Progenitor cell of endocrine pancreas (in vitro differentiated cells): ENCODE measurements around the gene ZNF311. TPM values are rescaled to one million over a fixed set of nuclear protein-coding genes. Genes with fewer than 3 reads are reported as not detected.

Experiments used
- DNase-seq: peaks from one replicate; pipeline ENCODE4 v3.0.0; 2021; ENCODE audit warnings: low spot score; ENCODE audit not compliant: unreplicated experiment
- H3K27ac Mint-ChIP-seq: 2 replicates; pipeline ENCODE4 v1.8.0; 2021; ENCODE audit warnings: mild to moderate bottlenecking, moderate library complexity, mixed read lengths
- H3K27me3 Mint-ChIP-seq: 2 replicates; pipeline ENCODE4 v1.8.0; 2021; ENCODE audit warnings: mixed read lengths
- H3K36me3 Mint-ChIP-seq: 2 replicates; pipeline ENCODE4 v1.8.0; 2022; ENCODE audit warnings: mixed read lengths; ENCODE audit not compliant: insufficient read depth
- H3K4me1 Mint-ChIP-seq: 2 replicates; pipeline ENCODE4 v1.8.0; 2021; ENCODE audit warnings: low read depth, mixed read lengths
- H3K4me3 Mint-ChIP-seq: 2 replicates; pipeline ENCODE4 v1.8.0; 2021; ENCODE audit warnings: low read depth, mild to moderate bottlenecking, moderate library complexity, mixed read lengths
- H3K9me3 Mint-ChIP-seq: 2 replicates; pipeline ENCODE4 v1.8.0; 2021; ENCODE audit warnings: low read depth, mixed read lengths
- total RNA-seq: library from RNA; stranded (reverse); gene quantifications from 2 replicates; pipeline ENCODE4 v1.2.1, GENCODE V29; 2021
- TF ChIP-seq, protein P1 (sequence below): fragments of 200-600 bp; sonication (generic); IDR thresholded peaks from one replicate; pipeline ENCODE4 v1.5.0; 2021; ENCODE audit warnings: antibody characterized with exemption, mild to moderate bottlenecking; ENCODE audit not compliant: unreplicated experiment

The ZNF311 gene
- total RNA-seq, 1 donor from 2014 or later = 0.91 TPM

DNA sequence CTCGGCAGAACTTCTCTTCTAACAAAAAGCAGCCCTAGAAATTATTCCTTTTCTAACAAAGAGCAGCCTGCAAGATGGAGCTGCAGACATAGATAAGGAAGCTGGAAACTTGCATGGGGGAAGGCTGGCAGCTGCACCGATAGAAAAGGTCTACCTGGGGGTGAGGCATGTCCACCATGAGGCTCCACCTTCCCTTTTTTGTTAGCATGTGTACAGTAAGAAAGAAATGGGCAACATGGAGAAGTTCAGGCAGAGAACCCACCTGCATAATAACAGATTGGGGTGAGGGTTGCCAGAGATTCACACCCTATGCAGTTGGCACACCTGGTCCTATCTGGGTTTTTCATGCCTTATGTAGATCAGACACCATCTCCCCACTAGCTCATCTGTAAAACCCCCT lies 25.4 kb downstream of the ZNF311 start:
- H3K9me3 Mint-ChIP-seq = no peaks in the 10 kb centered on the region
- H3K27ac Mint-ChIP-seq = no peak overlapping the region
- peaks cover 37% of the 10 kb centered on the region for H3K4me1 Mint-ChIP-seq
- TF ChIP-seq, protein P1, sequence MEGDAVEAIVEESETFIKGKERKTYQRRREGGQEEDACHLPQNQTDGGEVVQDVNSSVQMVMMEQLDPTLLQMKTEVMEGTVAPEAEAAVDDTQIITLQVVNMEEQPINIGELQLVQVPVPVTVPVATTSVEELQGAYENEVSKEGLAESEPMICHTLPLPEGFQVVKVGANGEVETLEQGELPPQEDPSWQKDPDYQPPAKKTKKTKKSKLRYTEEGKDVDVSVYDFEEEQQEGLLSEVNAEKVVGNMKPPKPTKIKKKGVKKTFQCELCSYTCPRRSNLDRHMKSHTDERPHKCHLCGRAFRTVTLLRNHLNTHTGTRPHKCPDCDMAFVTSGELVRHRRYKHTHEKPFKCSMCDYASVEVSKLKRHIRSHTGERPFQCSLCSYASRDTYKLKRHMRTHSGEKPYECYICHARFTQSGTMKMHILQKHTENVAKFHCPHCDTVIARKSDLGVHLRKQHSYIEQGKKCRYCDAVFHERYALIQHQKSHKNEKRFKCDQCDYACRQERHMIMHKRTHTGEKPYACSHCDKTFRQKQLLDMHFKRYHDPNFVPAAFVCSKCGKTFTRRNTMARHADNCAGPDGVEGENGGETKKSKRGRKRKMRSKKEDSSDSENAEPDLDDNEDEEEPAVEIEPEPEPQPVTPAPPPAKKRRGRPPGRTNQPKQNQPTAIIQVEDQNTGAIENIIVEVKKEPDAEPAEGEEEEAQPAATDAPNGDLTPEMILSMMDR = no peak
- DNase-seq = no peak
- H3K27me3 Mint-ChIP-seq = peaks cover 3% of the 10 kb centered on the region
- H3K36me3 Mint-ChIP-seq = no peaks in the 10 kb centered on the region
- H3K4me3 Mint-ChIP-seq = peak overlapping the region; percentile 91

DNA sequence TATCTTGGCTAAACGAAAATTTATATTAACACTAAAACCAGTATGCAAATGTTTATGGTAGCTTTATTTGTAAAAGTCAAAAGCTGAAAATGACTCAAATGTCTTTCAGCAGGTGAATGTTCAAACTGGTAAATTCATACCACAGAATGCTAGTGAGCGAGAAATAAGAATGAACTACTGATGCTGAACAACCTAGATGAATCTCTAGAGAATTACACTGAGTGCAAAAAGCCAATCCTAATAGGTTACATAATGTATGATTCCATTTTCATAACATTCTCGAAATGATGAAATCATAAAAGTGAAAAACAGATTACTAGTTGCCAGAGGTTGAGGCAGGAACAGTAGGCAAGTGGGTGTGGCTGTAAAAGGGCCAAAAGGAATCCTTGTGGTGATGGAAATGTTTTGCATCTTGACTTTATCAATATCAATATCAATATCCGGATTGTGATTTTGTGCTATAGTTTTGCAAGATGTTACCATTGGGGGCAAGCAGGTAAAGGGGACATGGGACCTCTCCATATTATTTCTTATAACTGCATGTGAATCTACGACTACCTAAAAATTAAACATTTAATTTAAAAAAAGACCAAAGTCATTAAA lies 26.1 kb downstream of the ZNF311 start:
- H3K9me3 Mint-ChIP-seq = no peaks in the 10 kb centered on the region
- peaks cover 37% of the 10 kb centered on the region for H3K4me1 Mint-ChIP-seq
- H3K4me3 Mint-ChIP-seq = no peak overlapping the region
- no peak for DNase-seq
- no peaks in the 10 kb centered on the region for H3K36me3 Mint-ChIP-seq
- H3K27ac Mint-ChIP-seq = no peak overlapping the region
- TF ChIP-seq, protein P1 = no peak
- peaks cover 3% of the 10 kb centered on the region for H3K27me3 Mint-ChIP-seq

DNA sequence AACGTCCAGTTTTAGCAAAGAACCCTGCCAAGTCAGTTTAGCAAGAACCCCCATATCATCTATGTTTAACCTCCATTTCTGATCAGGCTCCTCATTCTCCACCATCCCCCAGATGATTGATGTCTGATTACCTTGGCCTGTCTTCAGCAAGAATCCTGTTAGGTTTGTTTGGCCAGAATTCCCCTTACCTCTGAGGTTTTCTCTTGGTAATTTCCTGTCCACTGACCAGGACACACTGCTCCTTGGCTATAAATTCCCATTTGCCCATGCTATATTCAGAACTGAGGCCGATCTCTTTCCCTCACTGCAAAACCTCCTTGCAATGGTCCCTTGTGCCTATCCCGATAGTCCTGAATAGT lies 27.0 kb downstream of the ZNF311 start:
- DNase-seq = no peak
- Mint-ChIP-seq H3K4me3 (peak overlapping the region; percentile 59), H3K4me1 (peaks cover 33% of the 10 kb centered on the region), H3K9me3 (no peaks in the 10 kb centered on the region), H3K27me3 (peaks cover 3% of the 10 kb centered on the region), H3K36me3 (no peaks in the 10 kb centered on the region), H3K27ac (no peak overlapping the region)
- TF ChIP-seq, protein P1 = no peak

DNA sequence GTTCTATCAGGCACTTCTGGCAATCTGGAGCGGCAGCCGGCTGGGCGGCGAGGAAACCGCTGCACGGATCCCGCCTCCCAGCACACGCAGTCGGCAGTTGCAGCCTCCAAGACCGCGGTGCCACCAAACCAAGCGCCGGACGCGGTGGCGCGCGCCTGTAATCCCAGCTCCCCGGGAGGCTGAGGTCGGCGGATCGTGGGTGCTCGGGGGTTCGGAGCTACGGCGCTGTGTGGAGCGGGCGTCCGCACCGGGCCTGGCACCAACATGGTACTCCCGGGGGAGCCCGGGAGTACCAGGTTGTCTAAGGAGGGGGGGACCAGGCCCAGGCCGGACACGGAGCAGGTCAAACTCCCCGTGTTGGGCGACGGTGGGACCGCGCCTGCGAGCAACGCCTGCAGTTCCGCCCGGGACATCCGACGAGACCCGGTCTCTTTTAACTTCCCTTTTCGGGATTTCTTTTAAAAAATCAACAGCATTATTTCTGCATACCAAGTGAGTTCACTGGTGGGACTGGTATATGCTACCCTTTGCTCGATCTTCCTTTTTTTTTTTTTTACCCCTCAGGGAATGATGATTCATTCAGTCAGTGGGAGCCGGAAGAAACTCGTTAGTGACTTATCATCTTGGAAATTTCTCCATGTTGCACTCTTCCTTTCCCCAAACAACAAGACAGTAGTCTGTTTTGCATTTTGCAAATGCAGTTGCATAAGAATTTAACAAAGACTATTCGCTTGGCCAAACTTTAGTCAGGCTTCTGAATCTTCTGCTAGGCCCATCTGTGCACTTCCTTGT lies 27.6 kb downstream of the ZNF311 start:
- DNase-seq = no peak
- Mint-ChIP-seq H3K4me1 (peaks cover 29% of the 10 kb centered on the region), H3K27ac (no peak overlapping the region), H3K36me3 (no peaks in the 10 kb centered on the region), H3K27me3 (peaks cover 3% of the 10 kb centered on the region), H3K4me3 (peak overlapping the region; percentile 59), H3K9me3 (no peaks in the 10 kb centered on the region)
- TF ChIP-seq, protein P1 = no peak

DNA sequence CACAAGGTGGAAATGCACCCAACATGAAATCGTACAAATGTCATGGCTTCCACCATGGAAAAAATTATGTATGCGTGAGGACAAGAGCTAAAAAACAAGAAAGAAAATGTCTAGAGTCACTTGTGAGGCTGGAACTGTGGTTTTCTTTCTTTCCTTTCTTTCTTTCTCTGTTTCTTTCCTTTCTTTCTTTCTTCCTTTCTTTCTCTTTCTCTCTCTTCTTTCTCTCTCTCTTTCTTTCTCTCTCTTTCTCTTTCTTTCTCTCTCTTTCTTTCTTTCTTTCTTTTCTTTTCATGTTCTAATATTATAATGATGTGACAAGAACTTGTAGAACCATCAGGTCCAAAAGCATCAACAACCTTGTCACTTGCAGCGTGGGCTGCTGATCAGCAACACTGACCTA lies 28.4 kb downstream of the ZNF311 start:
- Mint-ChIP-seq H3K27me3 (peaks cover 3% of the 10 kb centered on the region), H3K27ac (peak overlapping the region; percentile 79), H3K4me1 (peaks cover 29% of the 10 kb centered on the region), H3K9me3 (no peaks in the 10 kb centered on the region), H3K36me3 (no peaks in the 10 kb centered on the region), H3K4me3 (no peak overlapping the region)
- no peak for DNase-seq
- TF ChIP-seq, protein P1 = no peak
